ENCODE results near the gene MAGEF1.
A peak's percentile ranks its signal among the peaks of the same experiment; 100 is the strongest.

The MAGEF1 gene

DNA sequence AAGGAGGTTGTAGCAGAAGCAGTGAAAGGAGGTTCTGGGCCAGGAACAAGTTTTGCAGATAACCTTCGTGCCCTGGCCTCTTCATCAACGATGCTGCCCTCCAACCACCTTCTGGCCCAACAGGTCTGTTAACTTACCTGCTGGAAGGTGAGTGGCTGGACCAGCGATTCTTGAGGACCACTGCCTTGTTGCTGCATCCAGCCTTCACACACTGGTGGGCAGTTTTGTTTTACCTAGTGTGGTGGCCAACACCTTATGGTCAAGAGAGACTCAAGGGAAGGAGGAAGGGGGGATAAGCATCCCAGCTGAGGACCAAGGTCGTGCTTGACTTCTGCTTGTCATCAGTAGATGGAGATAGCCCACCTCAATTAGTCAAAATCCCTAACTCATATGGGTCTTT lies 7.8 kb upstream of the MAGEF1 start:
- H3K4me3 ChIP-seq (ENCODE audit: low read depth, low read length) = no peak overlapping the region
- no peak overlapping the region for H3K27ac ChIP-seq
- H3K27me3 ChIP-seq (ENCODE audit: insufficient read depth, low read depth, severe bottlenecking) = no peaks in the 10 kb centered on the region
- no peaks in the 10 kb centered on the region for H3K9me3 ChIP-seq (ENCODE audit: severe bottlenecking)
- no peaks in the 10 kb centered on the region for H3K36me3 ChIP-seq
- TF ChIP-seq, protein P1, sequence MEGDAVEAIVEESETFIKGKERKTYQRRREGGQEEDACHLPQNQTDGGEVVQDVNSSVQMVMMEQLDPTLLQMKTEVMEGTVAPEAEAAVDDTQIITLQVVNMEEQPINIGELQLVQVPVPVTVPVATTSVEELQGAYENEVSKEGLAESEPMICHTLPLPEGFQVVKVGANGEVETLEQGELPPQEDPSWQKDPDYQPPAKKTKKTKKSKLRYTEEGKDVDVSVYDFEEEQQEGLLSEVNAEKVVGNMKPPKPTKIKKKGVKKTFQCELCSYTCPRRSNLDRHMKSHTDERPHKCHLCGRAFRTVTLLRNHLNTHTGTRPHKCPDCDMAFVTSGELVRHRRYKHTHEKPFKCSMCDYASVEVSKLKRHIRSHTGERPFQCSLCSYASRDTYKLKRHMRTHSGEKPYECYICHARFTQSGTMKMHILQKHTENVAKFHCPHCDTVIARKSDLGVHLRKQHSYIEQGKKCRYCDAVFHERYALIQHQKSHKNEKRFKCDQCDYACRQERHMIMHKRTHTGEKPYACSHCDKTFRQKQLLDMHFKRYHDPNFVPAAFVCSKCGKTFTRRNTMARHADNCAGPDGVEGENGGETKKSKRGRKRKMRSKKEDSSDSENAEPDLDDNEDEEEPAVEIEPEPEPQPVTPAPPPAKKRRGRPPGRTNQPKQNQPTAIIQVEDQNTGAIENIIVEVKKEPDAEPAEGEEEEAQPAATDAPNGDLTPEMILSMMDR (IDR thresholded peaks at IDR 0.05; ENCODE audit: low read depth, low read length) = no peak
- no peak for DNase-seq

DNA sequence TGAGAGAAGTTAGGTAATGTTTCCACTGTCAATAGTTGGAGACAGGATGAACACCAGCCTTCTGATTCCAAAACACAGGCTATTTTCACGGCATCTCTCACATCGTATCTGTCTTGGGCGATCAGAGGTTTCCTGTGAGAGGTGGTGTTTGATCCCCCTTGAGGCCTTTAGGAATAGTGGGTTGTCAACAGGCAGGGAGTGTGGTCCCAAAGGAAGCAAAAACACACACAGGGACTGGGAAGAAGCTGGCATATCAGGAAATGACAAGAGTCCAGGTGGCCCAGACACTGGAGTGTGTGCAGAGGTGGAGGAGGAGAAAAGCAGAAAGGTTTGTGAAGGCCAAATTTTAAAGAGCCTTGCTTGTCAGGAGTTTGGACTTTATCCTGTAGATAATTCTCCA lies 6.6 kb upstream of the MAGEF1 start:
- TF ChIP-seq, protein P1 (IDR thresholded peaks at IDR 0.05; ENCODE audit: low read depth, low read length) = no peak
- Histone ChIP-seq H3K4me3 (ENCODE audit: low read depth, low read length) (no peak overlapping the region), H3K27me3 (ENCODE audit: insufficient read depth, low read depth, severe bottlenecking) (no peaks in the 10 kb centered on the region), H3K9me3 (ENCODE audit: severe bottlenecking) (no peaks in the 10 kb centered on the region), H3K36me3 (no peaks in the 10 kb centered on the region), H3K27ac (no peak overlapping the region)
- no peak for DNase-seq

DNA sequence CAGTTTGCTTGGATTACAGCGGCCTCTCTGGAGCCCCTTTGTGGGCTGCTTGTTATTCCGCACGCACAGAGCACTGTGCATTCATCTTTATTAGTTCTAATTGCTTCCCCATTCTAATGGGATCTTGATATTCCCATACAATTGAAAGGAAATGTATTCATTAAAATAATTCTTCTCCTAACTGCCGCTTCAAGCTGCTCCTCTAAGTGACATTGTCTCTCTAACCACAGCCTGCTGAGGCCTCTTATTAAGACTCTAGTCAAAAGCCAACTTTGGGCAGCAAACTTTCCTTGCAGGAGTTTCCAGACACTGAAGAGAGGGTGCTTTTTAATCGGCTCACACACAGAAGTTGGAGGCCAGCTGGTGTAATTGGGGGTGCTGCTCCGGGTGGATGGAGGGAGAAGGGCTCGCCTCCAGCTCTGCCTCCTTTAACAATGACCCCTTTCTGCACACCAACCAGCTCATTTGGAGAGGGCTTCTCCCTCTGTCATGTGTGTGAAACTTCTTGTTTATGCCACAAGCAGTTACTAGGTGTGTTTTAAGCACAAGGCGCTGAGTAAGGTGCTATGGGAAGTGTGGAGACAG lies 5.6 kb upstream of the MAGEF1 start:
- no peaks in the 10 kb centered on the region for H3K27me3 ChIP-seq (ENCODE audit: insufficient read depth, low read depth, severe bottlenecking)
- H3K9me3 ChIP-seq (ENCODE audit: severe bottlenecking) = no peaks in the 10 kb centered on the region
- no peak overlapping the region for H3K4me3 ChIP-seq (ENCODE audit: low read depth, low read length)
- no peaks in the 10 kb centered on the region for H3K36me3 ChIP-seq
- no peak for DNase-seq
- peak overlapping the region; percentile 56 for H3K27ac ChIP-seq
- TF ChIP-seq, protein P1 (IDR thresholded peaks at IDR 0.05; ENCODE audit: low read depth, low read length) = no peak

DNA sequence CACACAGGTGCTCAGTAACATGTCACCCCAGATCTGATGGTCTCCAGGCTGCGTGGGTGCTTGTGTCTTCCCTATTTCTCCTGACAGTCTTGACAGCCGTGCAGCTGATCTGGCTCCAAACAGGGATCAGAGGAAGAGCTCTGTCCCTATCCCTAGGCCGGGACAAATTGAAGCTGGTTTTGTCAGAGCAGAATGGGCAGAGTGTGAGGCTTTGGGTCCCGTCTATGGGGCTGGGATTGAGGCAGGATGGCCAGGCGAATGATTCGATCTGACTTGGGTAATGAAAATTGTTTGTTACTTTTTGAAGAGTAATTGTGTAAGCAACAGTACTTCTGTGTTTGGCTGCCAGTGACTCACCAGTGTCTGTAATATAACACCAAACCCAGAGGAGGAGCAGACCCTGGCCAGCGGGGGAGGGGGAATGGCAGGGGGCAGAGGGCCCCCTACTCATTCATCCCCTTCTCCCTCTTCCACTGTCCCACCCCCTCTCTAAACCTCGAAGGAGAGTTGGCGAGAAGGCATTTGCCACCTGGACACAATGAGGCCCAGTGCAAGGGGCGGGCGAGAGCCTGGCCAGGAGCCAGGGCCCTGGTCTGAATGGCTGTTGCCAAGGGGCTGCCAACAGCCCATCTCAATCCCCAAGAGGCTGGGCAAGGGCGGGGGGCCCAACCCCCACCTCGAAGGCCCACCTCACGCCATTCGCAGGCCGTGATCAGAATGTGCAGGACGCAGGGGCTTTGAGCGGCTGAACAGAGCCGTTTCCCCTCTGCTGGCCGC lies 4.9 kb upstream of the MAGEF1 start:
- DNase-seq = peak; percentile 32
- no peaks in the 10 kb centered on the region for H3K9me3 ChIP-seq (ENCODE audit: severe bottlenecking)
- H3K27ac ChIP-seq = peak overlapping the region; percentile 56
- no peak overlapping the region for H3K4me3 ChIP-seq (ENCODE audit: low read depth, low read length)
- TF ChIP-seq, protein P1 (IDR thresholded peaks at IDR 0.05; ENCODE audit: low read depth, low read length) = no peak
- no peaks in the 10 kb centered on the region for H3K36me3 ChIP-seq
- H3K27me3 ChIP-seq (ENCODE audit: insufficient read depth, low read depth, severe bottlenecking) = no peaks in the 10 kb centered on the region

DNA sequence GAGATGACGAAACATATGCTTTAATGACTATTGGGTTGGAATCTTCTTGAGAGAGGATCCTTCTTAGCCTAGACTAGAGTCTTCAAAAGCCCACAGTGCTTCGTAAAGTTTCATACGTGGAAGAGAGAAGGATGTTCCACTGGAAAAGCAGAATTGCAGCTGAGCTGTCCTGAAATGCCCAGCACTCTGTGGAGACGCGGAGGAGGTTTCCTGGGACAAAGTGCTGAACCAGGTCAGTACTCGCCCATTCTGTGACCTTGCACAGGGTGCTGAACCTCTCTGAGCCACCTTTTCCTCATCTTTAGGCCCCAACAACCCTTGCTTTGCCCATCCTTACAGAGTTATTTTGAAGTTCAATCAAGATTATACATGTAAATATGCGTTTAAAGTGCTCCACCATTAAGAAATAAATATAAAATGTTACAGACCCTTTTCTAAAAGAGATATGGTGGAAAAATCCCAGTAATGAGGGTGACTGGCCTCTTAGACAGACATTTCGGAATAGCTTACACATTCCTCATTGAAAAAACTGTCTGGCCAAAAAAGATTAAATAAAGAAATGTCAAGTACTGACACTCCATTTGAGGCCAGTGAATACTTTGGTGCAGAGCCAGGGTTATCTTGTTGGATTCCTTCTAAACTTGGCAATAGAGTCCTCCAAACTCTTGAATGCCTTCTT lies 4.2 kb upstream of the MAGEF1 start:
- no peaks in the 10 kb centered on the region for H3K9me3 ChIP-seq (ENCODE audit: severe bottlenecking)
- TF ChIP-seq, protein P1 (IDR thresholded peaks at IDR 0.05; ENCODE audit: low read depth, low read length) = no peak
- H3K36me3 ChIP-seq = no peaks in the 10 kb centered on the region; the same call in 1 of the 2 replicates
- H3K27ac ChIP-seq = no peak overlapping the region; the same call in 1 of the 2 replicates
- H3K27me3 ChIP-seq (ENCODE audit: insufficient read depth, low read depth, severe bottlenecking) = no peaks in the 10 kb centered on the region
- no peak for DNase-seq
- no peak overlapping the region for H3K4me3 ChIP-seq (ENCODE audit: low read depth, low read length)
